Uterus (tissue), 2 donors: ENCODE data around the gene MAP10.

ENCODE experiments used
- POLR2A ChIP-seq, 2 donors: fragments of 450-650 bp; IDR thresholded peaks; one replicate each; pipeline ENCODE4 v1.6.1; 2016; ENCODE audit warnings: antibody characterized with exemption in 2 of 2, mild to moderate bottlenecking in 1 of 2, moderate library complexity in 1 of 2
- TF ChIP-seq, protein P1 (sequence below), 4 experiments: fragments of 200-600 bp in 2 of 4; fragments of 450-650 bp in 2 of 4; sonication (generic) in 2 of 4; IDR thresholded peaks; one replicate each; pipeline ENCODE4 v1.5.1; 2016 to 2019; ENCODE audit warnings: antibody characterized with exemption in 4 of 4, mild to moderate bottlenecking in 2 of 4, moderate library complexity in 1 of 4

DNA sequence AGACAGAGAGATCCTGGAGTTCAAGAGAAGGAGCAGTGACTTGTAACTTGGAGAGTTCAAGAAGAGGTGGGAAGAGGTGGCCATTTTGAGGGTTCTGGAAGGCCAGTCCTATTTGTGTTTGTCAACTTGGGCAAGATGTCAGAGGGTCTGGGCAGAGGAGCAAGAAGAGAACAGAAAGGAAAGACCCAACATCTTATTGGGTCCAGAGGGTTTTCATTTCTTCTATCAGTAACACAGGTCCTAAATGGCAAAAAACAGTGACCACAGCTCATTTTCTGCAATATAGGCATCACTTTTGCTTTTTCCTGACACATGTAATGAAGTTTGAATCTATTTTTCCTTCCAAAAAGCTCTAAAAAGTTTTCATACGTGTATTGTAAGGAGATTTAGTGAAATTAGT is 38.3 kb upstream of the MAP10 start:
- no peak for TF ChIP-seq POLR2A (IDR thresholded peaks at IDR 0.05)
- TF ChIP-seq, protein P1, sequence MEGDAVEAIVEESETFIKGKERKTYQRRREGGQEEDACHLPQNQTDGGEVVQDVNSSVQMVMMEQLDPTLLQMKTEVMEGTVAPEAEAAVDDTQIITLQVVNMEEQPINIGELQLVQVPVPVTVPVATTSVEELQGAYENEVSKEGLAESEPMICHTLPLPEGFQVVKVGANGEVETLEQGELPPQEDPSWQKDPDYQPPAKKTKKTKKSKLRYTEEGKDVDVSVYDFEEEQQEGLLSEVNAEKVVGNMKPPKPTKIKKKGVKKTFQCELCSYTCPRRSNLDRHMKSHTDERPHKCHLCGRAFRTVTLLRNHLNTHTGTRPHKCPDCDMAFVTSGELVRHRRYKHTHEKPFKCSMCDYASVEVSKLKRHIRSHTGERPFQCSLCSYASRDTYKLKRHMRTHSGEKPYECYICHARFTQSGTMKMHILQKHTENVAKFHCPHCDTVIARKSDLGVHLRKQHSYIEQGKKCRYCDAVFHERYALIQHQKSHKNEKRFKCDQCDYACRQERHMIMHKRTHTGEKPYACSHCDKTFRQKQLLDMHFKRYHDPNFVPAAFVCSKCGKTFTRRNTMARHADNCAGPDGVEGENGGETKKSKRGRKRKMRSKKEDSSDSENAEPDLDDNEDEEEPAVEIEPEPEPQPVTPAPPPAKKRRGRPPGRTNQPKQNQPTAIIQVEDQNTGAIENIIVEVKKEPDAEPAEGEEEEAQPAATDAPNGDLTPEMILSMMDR (IDR thresholded peaks at IDR 0.05) = no peak
